Left colon (tissue), 2 donors: ENCODE data around the gene ZNHIT1. TPM values are rescaled to one million over a fixed set of nuclear protein-coding genes. Genes with fewer than 3 reads are reported as not detected.
A peak's percentile ranks its signal among the peaks of the same experiment; 100 is the strongest.
"Not testable (repeated sequence)": the region's sequence is repeated elsewhere in the genome, so short reads cannot be mapped to it uniquely, and the experiment has no call there.

ENCODE experiments used
- ATAC-seq: fragments of 200-7000 bp; cut with Tn5 transposase; one replicate; pipeline ENCODE4 v1.9.1; 2020; ENCODE audit warnings: mild to moderate bottlenecking, moderate library complexity
- DNase-seq, 2 donors: peaks; one replicate each; pipeline ENCODE4 v3.0.0-alpha.2; 2020
- intact Hi-C, 2 donors: fragments of 100-400 bp; cut with DNase I in 1 of 2; cut with micrococcal nuclease in 1 of 2; formaldehyde crosslinking; loops; one replicate each; pipeline versions ENCODE4 v1.11.2 to v1.14.0; 2022; cut with DNase I, micrococcal nuclease
- total RNA-seq, 2 donors: library from RNA; stranded (reverse); fragmentation: NEBNext Ultra II Directional; extraction: Animal tissue kit (Norgen Biotek cat#: 25700); gene quantifications; one replicate each; pipeline ENCODE4 v1.2.1, GENCODE V29; 2021
- donor health status: DM: no; HTN: no; CAD: no.
- donor health status: DM: yes; HTN: yes; CAD: no.

Gene ZNHIT1
- total RNA-seq, 2 donors from 2014 or later: 85.3 to 92.9 TPM

- ATAC-seq (peak; percentile 71), DNase-seq (no peak)
- intact Hi-C loops: no loop called here
These were observed 32.6 kb upstream of the ZNHIT1 start for GRCh38 chr7:101185258-101185839.

GRCh38 chr7:101186194-101186593 lies 31.8 kb upstream of the ZNHIT1 start:
- DNase-seq (no peak), ATAC-seq (no peak)
- intact Hi-C loops: no loop called here

DNA sequence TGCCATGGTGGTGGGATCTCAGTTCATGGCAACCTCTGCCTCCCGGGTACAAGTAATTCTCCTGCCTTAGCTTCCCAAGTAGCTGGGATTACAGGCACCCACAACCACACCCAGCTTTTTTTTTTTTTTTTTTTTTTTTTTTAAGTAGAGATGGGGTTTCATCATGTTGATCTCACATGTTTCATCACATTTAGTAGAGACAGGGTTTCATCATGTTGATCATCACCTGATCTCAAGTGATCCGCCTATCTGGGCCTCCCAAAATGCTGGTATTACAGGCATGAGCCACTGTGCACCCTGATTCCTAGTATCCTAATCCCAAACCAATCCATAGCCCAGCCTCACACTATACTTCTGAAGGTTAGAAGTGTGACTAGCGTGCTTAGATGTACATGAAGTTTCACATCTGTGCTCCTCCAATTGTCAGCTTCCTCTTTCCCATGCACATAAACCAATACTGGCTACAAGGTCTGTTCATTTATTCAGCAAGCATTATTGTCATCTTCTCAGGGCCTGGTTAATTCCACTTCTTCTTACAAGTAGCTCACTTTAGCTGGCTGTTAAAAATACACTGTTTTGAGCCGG lies 31.0 kb upstream of the ZNHIT1 start:
- DNase-seq: no peak
- intact Hi-C loops: no loop called here

DNA sequence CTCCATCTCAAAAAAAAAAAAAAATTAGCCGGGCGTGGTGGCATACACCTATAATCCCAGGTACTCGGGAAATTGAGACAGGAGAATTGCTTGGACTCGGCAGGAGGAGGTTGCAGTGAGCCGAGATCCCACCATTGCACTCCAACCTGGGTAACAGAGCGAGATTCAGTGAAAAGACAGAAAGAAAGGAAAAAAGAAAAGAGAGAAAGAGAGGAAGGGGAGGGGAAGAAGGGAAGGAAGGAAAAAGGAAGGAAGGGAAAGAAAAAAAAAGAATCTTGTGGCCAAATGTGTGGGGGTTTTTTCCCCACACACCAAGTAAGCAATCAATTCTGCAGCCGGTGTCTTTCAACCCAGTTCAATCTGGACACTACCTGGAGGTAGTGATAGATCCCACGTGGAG lies 28.9 kb upstream of the ZNHIT1 start:
- intact Hi-C loops: no loop called here
- DNase-seq (no peak), ATAC-seq (no peak)

More for the DNA sequence above, 31.0 kb upstream of the ZNHIT1 start:
- no peak for ATAC-seq

DNA sequence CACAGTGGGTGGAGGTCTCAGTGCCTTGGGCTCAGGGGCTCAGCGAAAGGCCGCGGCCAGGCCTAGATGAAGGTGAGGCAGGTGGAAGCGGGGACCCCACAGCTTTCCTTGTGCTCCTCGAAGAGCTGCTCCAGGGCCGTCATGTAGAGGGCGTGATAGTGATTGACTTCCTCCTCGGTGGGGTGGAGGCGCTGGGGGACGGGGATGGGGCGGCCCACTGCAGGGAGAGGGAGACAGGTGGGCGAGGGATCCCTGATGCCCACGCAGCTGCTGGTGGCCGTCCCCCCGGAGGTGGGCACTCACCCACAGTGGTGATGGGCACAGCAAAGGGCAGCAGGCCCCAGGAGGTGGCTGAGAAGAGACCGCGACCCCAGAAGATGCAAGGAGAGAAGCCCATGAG lies 22.1 kb upstream of the ZNHIT1 start:
- ATAC-seq: no peak
- intact Hi-C loops: no loop called here
- DNase-seq: no peak

DNA sequence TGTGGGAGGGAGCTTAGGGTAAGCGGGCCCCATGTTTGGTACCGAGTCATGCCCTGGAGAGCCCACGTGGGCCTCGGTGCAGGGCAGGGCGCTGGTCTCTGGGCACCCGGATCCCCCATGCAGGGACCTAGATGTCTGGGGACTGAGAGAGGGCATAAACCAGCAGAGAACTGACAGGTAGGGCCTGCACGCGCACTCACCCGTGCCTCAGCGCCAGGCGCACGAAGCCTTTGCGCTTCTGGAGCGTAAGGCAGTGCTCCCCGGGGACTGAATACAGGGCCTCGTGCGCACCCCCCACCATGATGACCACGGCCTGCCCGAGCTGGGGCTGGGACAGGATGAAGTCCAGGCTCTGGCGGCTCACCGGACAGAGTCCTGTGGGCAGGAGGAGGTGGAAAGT lies 20.0 kb upstream of the ZNHIT1 start:
- intact Hi-C loops: no loop called here
- no peak for DNase-seq
- ATAC-seq: no peak

- DNase-seq: no peak
- ATAC-seq: no peak
- intact Hi-C loops: no loop called here
These were observed 19.5 kb upstream of the ZNHIT1 start for GRCh38 chr7:101198476-101198875.

DNA sequence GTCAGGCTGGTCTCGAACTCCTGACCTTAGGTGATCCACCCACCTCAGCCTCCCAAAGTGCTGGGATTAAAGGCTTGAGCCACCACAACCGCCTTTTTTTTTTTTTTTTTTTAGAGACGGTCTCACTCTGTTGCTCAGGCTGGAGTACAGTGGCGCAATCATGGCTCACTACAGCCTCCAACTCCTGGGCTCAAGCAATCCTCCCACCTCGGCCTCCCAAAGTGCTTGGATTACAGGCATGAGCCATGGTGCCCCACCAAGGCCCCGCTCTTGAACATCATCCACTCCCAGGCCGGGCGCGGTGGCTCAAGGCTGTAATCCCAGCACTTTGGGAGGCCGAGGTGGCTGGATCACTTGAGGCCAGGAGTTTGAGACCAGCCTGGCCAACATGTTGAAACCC lies 18.4 kb upstream of the ZNHIT1 start:
- ATAC-seq, DNase-seq, intact Hi-C loops: not testable (repeated sequence)

GRCh38 chr7:101200504-101200861 lies 17.5 kb upstream of the ZNHIT1 start:
- ATAC-seq: peak; percentile 4

GRCh38 chr7:101200862-101201599 lies 16.9 kb upstream of the ZNHIT1 start, which contains the start of gene MOGAT3:
MOGAT3 (minus strand) TSS chr7:101201036; CDS start chr7:101200854, 182 bp downstream.
- intact Hi-C loops: loop anchor here in 1 of 2 donors (10.0 kb wide), 1 partner anchor 64 kb away; no protein-coding TSS in a partner anchor
- peak; percentile 83 to 95 for DNase-seq
- ATAC-seq: peak; percentile 86

More at GRCh38 chr7:101200504-101200861, 17.5 kb upstream of the ZNHIT1 start:
- DNase-seq: no peak
- intact Hi-C loops: loop anchor here in 1 of 2 donors (10.0 kb wide), 1 partner anchor 64 kb away; no protein-coding TSS in a partner anchor

DNA sequence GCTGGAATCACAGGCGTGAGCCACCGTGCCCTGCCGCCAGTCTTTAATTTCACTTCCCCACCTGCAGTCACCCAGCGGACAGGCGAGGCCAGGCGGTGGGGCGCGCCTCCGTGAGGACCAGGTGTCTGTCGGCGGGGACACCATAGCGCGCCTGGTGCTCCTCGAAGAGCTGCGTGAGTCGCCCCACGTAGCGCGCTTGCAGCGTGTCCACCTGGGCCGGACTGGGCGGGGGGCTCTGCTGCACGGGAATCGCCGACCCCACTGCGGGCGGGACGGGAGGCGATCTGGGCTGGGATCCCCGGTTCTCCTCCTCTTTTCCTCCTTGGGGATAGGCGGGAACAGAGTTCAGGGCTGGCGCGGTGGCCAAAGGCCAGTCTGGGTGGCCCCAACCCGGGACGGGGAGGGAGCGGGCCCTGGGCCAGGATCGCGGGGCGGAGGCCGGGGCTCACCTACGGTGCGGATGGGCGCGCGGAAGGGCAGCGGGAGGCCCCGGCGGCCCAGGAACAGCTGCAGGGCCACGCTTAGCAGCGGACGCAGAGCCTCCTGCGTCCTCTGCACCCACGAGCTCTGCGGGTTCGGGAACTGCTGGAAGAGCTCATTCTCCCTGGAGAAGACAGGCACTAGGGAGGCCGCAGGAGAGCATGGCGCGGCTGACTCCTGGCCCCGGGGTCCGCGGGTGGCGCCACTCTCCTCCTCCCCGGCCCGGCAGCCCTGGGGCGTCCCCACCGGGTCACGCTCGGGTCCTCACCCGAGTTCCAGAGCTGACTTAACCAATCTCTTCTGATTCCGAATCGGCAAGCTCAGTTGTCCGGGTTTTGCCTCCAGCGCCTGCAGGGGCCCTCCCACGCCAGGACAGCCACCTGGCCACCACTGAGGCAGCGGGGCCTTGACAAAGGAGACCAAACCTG lies 16.0 kb upstream of the ZNHIT1 start:
- ATAC-seq: peak; percentile 83
- intact Hi-C loops: loop anchor here in 1 of 2 donors (10.0 kb wide), 1 partner anchor 63 kb away; no protein-coding TSS in a partner anchor
- DNase-seq: peak; percentile 77 to 86

GRCh38 chr7:101202603-101202918 lies 15.4 kb upstream of the ZNHIT1 start:
- DNase-seq: no peak
- intact Hi-C loops: loop anchor here in 1 of 2 donors (10.0 kb wide), 1 partner anchor 62 kb away; no protein-coding TSS in a partner anchor
- ATAC-seq: no peak

DNA sequence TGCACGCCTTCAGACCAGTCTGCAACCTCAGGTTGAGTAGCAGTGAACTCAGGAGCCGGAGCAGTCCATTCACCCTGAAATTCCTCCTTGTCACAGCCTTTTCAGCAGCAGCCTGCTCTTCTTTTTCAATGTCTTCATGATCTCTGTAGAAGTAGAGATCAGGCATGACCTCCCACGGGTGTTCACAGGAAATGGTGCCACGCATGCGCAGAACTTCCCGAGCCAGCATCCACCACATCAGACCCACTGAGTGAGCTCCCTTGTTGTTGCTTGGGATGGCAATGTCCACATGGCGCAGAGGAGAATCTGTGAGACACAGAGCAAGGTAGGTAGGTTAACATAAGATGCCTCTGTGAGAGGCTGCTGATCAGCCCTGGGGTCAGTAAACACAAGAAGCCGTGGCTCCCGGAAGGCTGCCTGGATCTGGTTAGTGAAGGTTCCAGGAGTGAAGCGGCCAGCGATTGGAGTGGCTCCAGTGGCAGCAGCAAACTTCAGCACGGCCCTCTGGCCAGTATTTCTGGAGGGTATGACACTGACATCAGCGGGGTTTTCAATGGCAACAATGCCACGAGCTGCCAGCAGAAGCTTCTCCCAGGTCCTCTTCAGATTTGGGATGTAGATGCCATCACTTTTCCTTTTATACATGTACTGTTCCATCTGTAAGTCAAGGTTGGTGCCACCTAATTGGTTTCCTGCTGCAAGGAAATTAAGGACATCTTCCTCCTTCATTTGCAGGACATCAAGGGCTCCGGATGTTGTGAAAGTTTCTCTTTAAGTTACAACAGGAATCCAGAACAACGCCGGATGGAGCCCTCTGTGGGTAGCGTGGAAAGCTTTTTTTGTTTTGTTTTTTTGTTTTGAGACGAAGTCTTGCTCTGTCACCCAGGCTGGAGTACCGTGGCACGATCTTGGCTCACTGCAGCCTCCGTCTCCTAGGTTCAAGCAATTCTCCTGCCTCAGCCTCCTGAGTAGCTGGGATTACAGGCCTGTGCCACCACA lies 13.9 kb upstream of the ZNHIT1 start:
- ATAC-seq, DNase-seq: not testable (repeated sequence)
- intact Hi-C loops: loop anchor here in 1 of 2 donors (10.0 kb wide), 1 partner anchor 61 kb away; no protein-coding TSS in a partner anchor

DNA sequence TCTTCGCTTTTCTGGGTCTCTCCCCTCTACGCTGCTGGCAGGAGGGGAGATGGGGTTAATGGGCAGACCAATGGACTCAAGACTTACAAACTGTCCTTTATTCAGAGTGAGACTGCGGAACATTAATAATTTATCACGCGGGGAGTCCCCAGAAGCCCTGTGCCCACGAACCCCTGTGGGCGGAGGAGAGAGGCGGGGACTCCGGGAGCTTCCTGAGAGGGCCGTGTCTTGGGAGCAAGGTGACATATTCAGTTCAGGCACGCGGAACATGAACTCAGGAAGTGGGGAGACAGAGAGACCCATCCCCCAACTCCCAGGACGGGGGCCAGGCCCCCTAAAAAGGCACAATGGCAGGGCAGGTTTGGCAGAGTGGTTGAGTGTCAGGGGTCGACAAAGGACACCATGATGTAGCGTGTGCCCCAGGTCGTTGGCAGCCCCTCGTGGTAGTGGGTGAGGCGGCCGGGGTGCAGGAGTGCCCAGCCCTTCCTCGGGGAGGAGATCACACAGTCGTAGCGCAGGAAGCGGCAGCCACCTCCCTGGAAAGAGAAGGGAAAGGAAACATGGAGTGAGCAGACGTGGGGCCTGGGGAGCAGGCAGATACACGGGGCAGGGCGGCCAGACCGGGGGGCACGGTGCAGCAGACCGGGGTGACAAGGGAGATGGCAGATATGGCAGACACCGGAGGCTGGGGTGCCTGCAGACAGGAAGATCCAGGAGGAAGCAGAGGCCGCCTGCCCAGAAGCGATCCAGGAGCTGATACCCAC lies 11.9 kb upstream of the ZNHIT1 start:
- ATAC-seq (no peak), DNase-seq (no peak)
- intact Hi-C loops: loop anchor here in 1 of 2 donors (10.0 kb wide), 1 partner anchor 59 kb away; no protein-coding TSS in a partner anchor

GRCh38 chr7:101206665-101207042 lies 11.3 kb upstream of the ZNHIT1 start:
- intact Hi-C loops: loop anchor here in 1 of 2 donors (10.0 kb wide), 1 partner anchor 58 kb away; no protein-coding TSS in a partner anchor
- ATAC-seq: no peak

GRCh38 chr7:101207459-101207858 lies 10.5 kb upstream of the ZNHIT1 start:
- ATAC-seq: no peak
- intact Hi-C loops: loop anchor here in 1 of 2 donors (10.0 kb wide), 1 partner anchor 57 kb away; no protein-coding TSS in a partner anchor
- DNase-seq: no peak

More at GRCh38 chr7:101206665-101207042, 11.3 kb upstream of the ZNHIT1 start:
- DNase-seq: no peak

GRCh38 chr7:101208794-101209193 lies 9.2 kb upstream of the ZNHIT1 start:
- DNase-seq (no peak), ATAC-seq (no peak)
- intact Hi-C loops: loop anchor here in 1 of 2 donors (10.0 kb wide), 1 partner anchor 56 kb away; no protein-coding TSS in a partner anchor
